ENCODE results near the gene CD274.

- TF ChIP-seq CTCF (conservative IDR thresholded peaks at IDR 0.05; ENCODE audit: low read depth, low read length) (no peak), EZH2 (IDR thresholded peaks at IDR 0.05; ENCODE audit: borderline replicate concordance, low read depth, low read length, poor library complexity, severe bottlenecking) (no peak)
Measured at GRCh38 chr9:5421163-5421562, 29.2 kb upstream of the CD274 start.

Measured in A673 (cell line).